HepG2 (cell line): ENCODE data around the gene ST3GAL4. TPM values are rescaled to one million over a fixed set of nuclear protein-coding genes. Genes with fewer than 3 reads are reported as not detected.

Experiments used
- ATAC-seq: fragments of 200-7000 bp; cut with Tn5 transposase; 3 replicates; pipeline ENCODE4 v1.9.1; 2020; ENCODE audit warnings: mild to moderate bottlenecking, moderate library complexity
- BruUV-seq: library from RNA; stranded (reverse); fragments of 400-500 nt; replicated peaks from 2 replicates; lab custom pipeline; 2021; lab: Mats Ljungman, UMichigan
- CTCF ChIA-PET: fragments of 300-600 bp; formaldehyde crosslinking; extraction: SDS; loops from one replicate; lab custom pipeline; 2021; ENCODE audit warnings: low total read pairs, inconsistent platforms, low intra/inter-chr PET ratio; lab: Yijun Ruan, JAX
- POLR2A ChIA-PET: fragments of 350-600 bp; sonication (Branson Sonifier 250); formaldehyde crosslinking; loops from one replicate; lab custom pipeline; 2020; ENCODE audit warnings: antibody characterized with exemption, inconsistent platforms; lab: Yijun Ruan, JAX
- DNase-seq: peaks from one replicate; pipeline ENCODE4 v3.0.0-alpha.2; 2015; ENCODE audit warnings: low spot score
- FAIRE-seq: peaks from 3 replicates; lab custom pipeline; 2011; peaks lifted over from hg19 to GRCh38; lab: Jason Lieb, UNC
- H2AFZ ChIP-seq: one replicate; pipeline ENCODE4 v1.6.1; 2011; ENCODE audit warnings: low read length, inconsistent platforms
- H3K27ac ChIP-seq: fragments of 300-600 bp; 3 replicates; pipeline ENCODE4 v1.8.0; 2011; ENCODE audit warnings: mixed run types, mild to moderate bottlenecking, mixed read lengths, low read length, inconsistent platforms; ENCODE audit not compliant: insufficient read depth; ENCODE audit errors: extremely low read length
- H3K27me3 ChIP-seq, 2 experiments: fragments of 200-600 bp in 1 of 2; 2 replicates in 1 of 2; 3 replicates in 1 of 2; pipeline versions ENCODE4 v1.6.0 to v1.8.0; 2011; ENCODE audit warnings: low read length in 2 of 2, mild to moderate bottlenecking in 2 of 2, moderate library complexity in 2 of 2, inconsistent platforms in 1 of 2; ENCODE audit not compliant: insufficient read depth in 2 of 2, control insufficient read depth in 1 of 2
- H3K36me3 ChIP-seq, 2 experiments: fragments of 200-600 bp in 1 of 2; replicated peaks in 1 of 2; 2 replicates in 1 of 2; 3 replicates in 1 of 2; pipeline versions ENCODE4 v1.5.1 to v1.8.0; 2011; ENCODE audit warnings: low read length in 2 of 2, inconsistent platforms in 1 of 2; ENCODE audit not compliant: insufficient read depth in 2 of 2, control insufficient read depth in 1 of 2
- H3K4me1 ChIP-seq: 2 replicates; pipeline ENCODE4 v1.5.1; 2012; ENCODE audit warnings: low read length, inconsistent platforms; ENCODE audit not compliant: insufficient read depth
- H3K4me2 ChIP-seq: 2 replicates; pipeline ENCODE4 v1.6.0; 2011; ENCODE audit warnings: low read depth, low read length, inconsistent platforms
- H3K4me3 ChIP-seq, 3 experiments: fragments of 200-600 bp in 1 of 3; sonication (generic), shearing (Covaris generic) in 1 of 3; replicated peaks in 1 of 3; 2 replicates each; pipeline ENCODE4 v1.5.1; 2011 to 2016; ENCODE audit warnings: low read length in 3 of 3, inconsistent platforms in 2 of 3, low read depth in 2 of 3, mild to moderate bottlenecking in 2 of 3, control low read depth in 1 of 3, mixed read lengths in 1 of 3; ENCODE audit not compliant: insufficient read depth in 1 of 3
- H3K79me2 ChIP-seq: one replicate; pipeline ENCODE4 v1.6.1; 2011; ENCODE audit warnings: low read length, inconsistent platforms; ENCODE audit not compliant: insufficient read depth
- H3K9ac ChIP-seq: 2 replicates; pipeline ENCODE4 v1.6.0; 2011; ENCODE audit warnings: mild to moderate bottlenecking, low read depth, low read length, inconsistent platforms; ENCODE audit not compliant: insufficient read depth
- H3K9me3 ChIP-seq: 2 replicates; pipeline ENCODE4 v1.5.1; 2012; ENCODE audit warnings: mild to moderate bottlenecking, low read length
- H4K20me1 ChIP-seq: 2 replicates; pipeline ENCODE4 v1.6.0; 2011; ENCODE audit warnings: inconsistent platforms, mild to moderate bottlenecking, low read length, moderate library complexity; ENCODE audit not compliant: insufficient read depth
- MAF1 ChIP-seq: sonication (generic); formaldehyde crosslinking; IDR thresholded peaks from 2 replicates; pipeline ENCODE4 v1.5.0; 2020; ENCODE audit warnings: missing genetic modification reagents, borderline replicate concordance
- MBNL3 ChIP-seq: fragments of 250-450 bp; sonication (Bioruptor Pico); conservative IDR thresholded peaks from 2 replicates; pipeline ENCODE4 v1.8.0; 2022; ENCODE audit warnings: mild to moderate bottlenecking, inconsistent platforms
- MED8 ChIP-seq: sonication (generic); formaldehyde crosslinking; IDR thresholded peaks from 2 replicates; pipeline ENCODE4 v1.8.1; 2023; ENCODE audit warnings: mild to moderate bottlenecking, missing genetic modification reagents; ENCODE audit not compliant: insufficient replicate concordance
- NFRKB ChIP-seq: fragments of 450-650 bp; IDR thresholded peaks from 2 replicates; pipeline ENCODE4 v1.6.1; 2017
- PHF21A ChIP-seq: sonication (generic); formaldehyde crosslinking; IDR thresholded peaks from 2 replicates; pipeline ENCODE4 v1.5.0; 2020; ENCODE audit warnings: mild to moderate bottlenecking, missing genetic modification reagents
- PRMT3 ChIP-seq: sonication (generic); formaldehyde crosslinking; IDR thresholded peaks from 2 replicates; pipeline ENCODE4 v1.8.1; 2022; ENCODE audit warnings: low read depth, mild to moderate bottlenecking, moderate library complexity, missing genetic modification reagents, borderline replicate concordance
- RFX5 ChIP-seq: IDR thresholded peaks from 2 replicates; pipeline ENCODE4 v1.6.1; 2011; ENCODE audit warnings: low read depth, low read length, improper control_type of control experiment
- SIX1 ChIP-seq: sonication (generic); formaldehyde crosslinking; IDR thresholded peaks from 2 replicates; pipeline ENCODE4 v1.4.0; 2020; ENCODE audit warnings: missing genetic modification reagents, borderline replicate concordance
- TBX3 ChIP-seq: fragments of 450-650 bp; IDR thresholded peaks from 2 replicates; pipeline ENCODE4 v1.6.1; 2017; ENCODE audit warnings: antibody characterized with exemption, mild to moderate bottlenecking, inconsistent platforms, borderline replicate concordance
- ZNF589 ChIP-seq: sonication (generic); formaldehyde crosslinking; conservative IDR thresholded peaks from 2 replicates; pipeline ENCODE4 v1.8.0; 2022; ENCODE audit warnings: mild to moderate bottlenecking, moderate library complexity, missing genetic modification reagents
- WGBS: methylation state at CpG from one replicate; pipeline ENCODE4 v1.1.6; 2017; ENCODE audit warnings: low lambda C conversion rate; 5-methylcytosine and 5-hydroxymethylcytosine counted together
- in situ Hi-C: cut with HindIII; loops from 2 replicates; pipeline ENCODE4 v1.10.0; 2017; ENCODE audit warnings: low pct_unique_long_range_greater_than_20kb; ENCODE audit not compliant: extremely low pct_ligation_motif_present
- intact Hi-C: fragments of 100-400 bp; cut with micrococcal nuclease; formaldehyde crosslinking; loops from one replicate; pipeline ENCODE4 v1.10.0; 2022; ENCODE audit not compliant: unreplicated experiment
- polyA plus RNA-seq, 8 experiments: library from polyadenylated mRNA; depleted of rRNA in 3 of 8; stranded (reverse) in 7 of 8; unstranded in 1 of 8; fragments of >200 nt; fragmentation: Illumina TruSeq in 4 of 8; extraction: Trizol in 4 of 8; gene quantifications; 2 replicates each; pipeline versions ENCODE4 v1.2.1 to v1.2.3, GENCODE V29; 2011 to 2016; ENCODE audit warnings: low read depth in 4 of 8, missing spikeins in 1 of 8, mixed read lengths in 1 of 8; ENCODE audit not compliant: insufficient read depth in 1 of 8
- total RNA-seq, 5 experiments: library from RNA; depleted of rRNA; stranded (reverse); fragments of >200 nt; fragmentation: Illumina TruSeq; extraction: Trizol; gene quantifications; 2 replicates each; pipeline ENCODE4 v1.2.3, GENCODE V29; 2016; ENCODE audit warnings: low read depth in 1 of 5
- TF ChIP-seq, protein P1 (sequence below): sonication (generic); formaldehyde crosslinking; IDR thresholded peaks from 2 replicates; pipeline ENCODE4 v1.4.0; 2020; ENCODE audit warnings: low read depth, mild to moderate bottlenecking, missing genetic modification reagents
- TF ChIP-seq, protein P2 (sequence below): sonication (generic); formaldehyde crosslinking; IDR thresholded peaks from 2 replicates; pipeline ENCODE4 v1.4.0; 2020; ENCODE audit warnings: missing genetic modification reagents, low read depth, mild to moderate bottlenecking, borderline replicate concordance

ST3GAL4 gene
- total and polyA plus RNA-seq, 2 of the 13 experiments (the other 11 are each of a cell fraction or from before 2014, with no cell fraction given) = 9.1 to 13.3 TPM

DNA sequence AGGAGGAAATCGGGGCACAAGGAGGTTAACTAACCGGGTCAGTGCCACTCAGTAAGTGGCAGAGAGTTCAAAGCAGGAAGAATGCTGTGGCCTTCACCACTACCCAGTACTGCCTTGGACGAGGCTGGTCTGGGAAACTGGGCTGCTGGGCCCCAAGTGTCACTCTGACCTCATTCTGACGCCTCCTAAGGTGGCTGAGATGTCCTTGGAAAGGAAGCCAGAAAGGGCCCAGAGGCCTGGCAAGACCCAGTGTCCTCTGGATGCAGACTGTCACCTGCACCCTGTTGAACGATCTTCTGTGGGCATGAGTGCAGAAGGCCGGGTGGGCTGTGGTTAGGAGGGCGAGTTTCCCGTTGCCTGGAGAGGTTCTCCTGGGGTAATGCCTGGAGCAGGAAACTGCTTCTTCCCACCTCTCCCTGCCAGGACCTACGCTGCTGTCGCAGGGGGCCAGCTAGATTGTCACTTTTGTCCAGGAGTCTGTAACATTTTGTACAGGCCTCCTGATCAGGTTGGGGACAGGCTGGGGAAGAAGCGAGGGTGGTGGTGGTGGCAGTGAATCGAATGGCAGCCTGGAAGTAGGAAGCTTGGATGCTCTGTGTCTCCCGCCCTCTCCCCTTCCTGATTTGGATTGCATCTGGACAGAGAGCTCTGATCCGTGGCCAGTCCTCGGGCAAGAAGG, 105.1 kb downstream of the ST3GAL4 start:
- intact Hi-C loops (no loop called here), in situ Hi-C loops (no loop called here)
- BruUV-seq = no TSS peak
- Histone ChIP-seq H3K4me1 (no peaks in the 10 kb centered on the region), H3K4me3 (no peak overlapping the region), H3K9me3 (no peaks in the 10 kb centered on the region), H3K27ac (no peak overlapping the region), H4K20me1 (no peaks in the 10 kb centered on the region), H3K4me2 (no peak overlapping the region), H2AFZ (no peak overlapping the region), H3K9ac (no peak overlapping the region), H3K36me3 (no peaks in the 10 kb centered on the region), H3K79me2 (no peaks in the 10 kb centered on the region), H3K27me3 (peaks cover 12 to 82% of the 10 kb centered on the region in 2 experiments; a peak in 4 of 5 replicates)
- TF ChIP-seq SIX1 (CRISPR knock-in tag) (no peak), PHF21A (CRISPR knock-in tag) (no peak), ZNF589 (no peak), RFX5 (no peak), PRMT3 (CRISPR knock-in tag) (no peak), NFRKB (no peak), MBNL3 (CRISPR knock-in tag) (no peak), TBX3 (no peak), MED8 (CRISPR knock-in tag) (no peak), MAF1 (CRISPR knock-in tag) (no peak)
- TF ChIP-seq, protein P1, sequence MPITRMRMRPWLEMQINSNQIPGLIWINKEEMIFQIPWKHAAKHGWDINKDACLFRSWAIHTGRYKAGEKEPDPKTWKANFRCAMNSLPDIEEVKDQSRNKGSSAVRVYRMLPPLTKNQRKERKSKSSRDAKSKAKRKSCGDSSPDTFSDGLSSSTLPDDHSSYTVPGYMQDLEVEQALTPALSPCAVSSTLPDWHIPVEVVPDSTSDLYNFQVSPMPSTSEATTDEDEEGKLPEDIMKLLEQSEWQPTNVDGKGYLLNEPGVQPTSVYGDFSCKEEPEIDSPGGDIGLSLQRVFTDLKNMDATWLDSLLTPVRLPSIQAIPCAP (CRISPR knock-in tag) = no peak
- TF ChIP-seq, protein P2, sequence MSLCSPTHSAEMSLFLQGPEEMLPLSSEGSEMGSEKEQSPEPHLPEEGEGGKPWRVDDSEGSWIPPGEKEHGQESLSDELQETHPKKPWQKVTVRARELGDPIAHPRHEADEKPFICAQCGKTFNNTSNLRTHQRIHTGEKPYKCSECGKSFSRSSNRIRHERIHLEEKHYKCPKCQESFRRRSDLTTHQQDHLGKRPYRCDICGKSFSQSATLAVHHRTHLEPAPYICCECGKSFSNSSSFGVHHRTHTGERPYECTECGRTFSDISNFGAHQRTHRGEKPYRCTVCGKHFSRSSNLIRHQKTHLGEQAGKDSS (CRISPR knock-in tag) = no peak
- POLR2A ChIA-PET = no interaction called here
- DNase-seq (no peak), FAIRE-seq (no peak), ATAC-seq (no peak)
- 12% methylated on average over 12 of the region's 15 CpGs for WGBS
- CTCF ChIA-PET = no interaction called here
